GM10266 (cell line): ENCODE results near the gene CYP4F11.
"Not testable (repeated sequence)": the region's sequence is repeated elsewhere in the genome, so short reads cannot be mapped to it uniquely, and the experiment has no call there.

Source experiments
- DNase-seq: peaks from one replicate; pipeline ENCODE4 v3.0.0; 2012; ENCODE audit errors: extremely low spot score
- CTCF ChIP-seq: IDR thresholded peaks from 2 replicates; pipeline ENCODE4 v1.5.1; 2012; ENCODE audit warnings: mild to moderate bottlenecking, low read depth; ENCODE audit not compliant: control insufficient read depth, insufficient read depth; ENCODE audit errors: missing control alignments

Gene CYP4F11

DNA sequence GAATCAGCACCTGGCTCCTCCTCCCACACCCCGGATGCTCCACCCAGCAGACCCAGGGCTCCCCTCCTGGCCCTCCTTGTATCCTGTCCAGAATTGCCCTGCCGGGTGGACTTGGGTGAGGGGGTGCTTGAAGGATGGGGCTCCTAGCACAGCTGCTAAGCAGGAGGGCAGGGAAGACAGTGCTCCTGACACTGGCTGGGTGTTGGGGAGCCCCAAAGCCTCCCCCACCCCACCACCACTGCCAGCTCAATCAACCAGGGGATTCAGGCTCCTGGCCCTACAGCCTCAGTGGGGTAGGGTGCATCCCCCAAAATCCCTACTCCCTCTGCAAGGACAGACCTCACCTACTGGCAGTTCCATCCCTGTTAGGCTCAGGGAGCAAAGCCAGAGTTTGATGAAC, 2.6 kb upstream of the CYP4F11 start:
- no peak for DNase-seq
- TF ChIP-seq CTCF = no peak

DNA sequence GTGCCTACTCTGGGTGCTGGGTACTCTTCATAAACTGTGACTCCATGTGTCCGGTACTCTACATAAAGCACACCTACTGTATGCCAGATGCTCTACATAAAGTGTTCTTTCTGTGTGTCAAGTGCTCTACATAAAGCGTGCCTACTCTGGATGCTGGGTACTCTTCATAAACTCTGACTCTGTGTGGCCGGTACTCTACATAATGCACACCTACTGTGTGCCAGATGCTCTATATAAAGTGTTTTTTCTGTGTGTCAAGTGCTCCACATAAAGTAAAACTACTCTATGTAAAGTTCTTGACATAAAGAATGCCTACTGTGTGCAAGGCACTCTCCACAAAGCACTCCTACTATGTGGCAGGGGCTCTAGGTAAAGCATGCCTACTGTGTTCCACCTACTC, 1.8 kb upstream of the CYP4F11 start:
- no peak for DNase-seq
- TF ChIP-seq CTCF = no peak

DNA sequence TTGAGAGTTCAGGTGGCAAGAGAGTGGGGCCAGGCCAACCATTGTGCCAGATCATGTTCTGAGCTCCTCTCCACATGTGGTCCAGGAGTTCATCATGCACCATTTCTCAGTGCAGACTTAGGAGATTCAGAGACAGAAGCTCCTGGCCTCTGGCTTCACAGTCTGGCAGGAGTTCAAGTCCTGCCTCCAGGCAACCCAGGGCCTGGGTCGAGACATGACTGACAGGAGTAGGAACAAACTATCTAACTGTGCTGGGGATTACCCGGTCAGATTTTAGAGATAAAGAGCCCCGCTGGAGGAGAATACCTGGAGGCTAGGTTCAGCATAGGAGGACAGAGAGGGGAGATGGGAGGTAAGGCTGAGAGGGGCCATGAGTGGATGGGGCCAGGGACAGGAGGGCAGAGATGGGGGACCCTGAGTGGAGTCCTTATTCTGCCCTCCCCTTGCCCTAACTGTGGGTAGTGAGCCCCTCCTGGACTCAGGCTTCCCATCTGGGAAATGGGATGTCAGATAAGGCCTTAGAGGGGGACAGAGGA, 906 bp upstream of the CYP4F11 start:
- no peak for TF ChIP-seq CTCF
- DNase-seq = no peak

GRCh38 chr19:15933761-15934331, 483 bp downstream of the CYP4F11 start:
- not testable (repeated sequence) for DNase-seq

DNA sequence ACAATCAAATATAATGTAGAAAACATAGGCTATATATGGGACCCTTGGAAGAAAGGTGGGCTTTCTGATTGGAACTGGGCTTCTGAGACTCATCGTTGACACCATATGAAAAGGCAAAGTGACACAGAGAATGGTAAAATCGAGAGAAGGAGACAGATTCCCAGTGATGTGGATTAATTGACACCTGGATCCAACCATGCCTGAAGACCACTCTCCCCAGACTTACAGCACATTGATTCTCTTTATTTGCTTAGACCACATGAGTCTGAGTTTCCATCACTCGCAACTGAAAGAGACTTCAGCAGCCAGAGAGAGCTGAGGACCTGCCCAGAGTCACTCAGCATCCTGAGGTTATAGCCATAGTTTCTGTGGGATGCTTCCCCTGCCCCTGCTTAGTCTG, 6.0 kb downstream of the CYP4F11 start:
- TF ChIP-seq CTCF = no peak

DNA sequence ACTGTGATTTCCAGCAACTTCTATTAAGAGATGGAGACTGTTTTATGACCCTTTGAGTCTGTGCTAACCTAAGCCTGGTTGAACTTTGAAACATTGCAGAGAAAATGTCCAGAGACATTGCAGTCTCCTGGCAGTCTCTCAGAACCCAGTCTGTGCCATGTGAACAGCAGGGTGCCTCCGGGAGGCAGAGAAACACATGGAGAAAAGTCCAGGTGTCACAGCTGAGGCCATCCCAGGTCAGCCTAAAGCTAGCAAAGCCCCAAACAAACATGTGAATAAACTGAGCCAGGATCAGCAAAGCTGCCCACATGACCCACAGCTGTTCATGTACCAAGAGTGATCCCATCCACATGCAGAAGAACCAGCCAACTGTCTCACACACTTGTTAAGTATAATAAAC, 7.8 kb downstream of the CYP4F11 start:
- DNase-seq = no peak

More for the DNA sequence above, 6.0 kb downstream of the CYP4F11 start:
- no peak for DNase-seq

GRCh38 chr19:15923702-15924101, 10.6 kb downstream of the CYP4F11 start:
- no peak for DNase-seq
- TF ChIP-seq CTCF = no peak

More for the DNA sequence above, 7.8 kb downstream of the CYP4F11 start:
- TF ChIP-seq CTCF = no peak

GRCh38 chr19:15922021-15922420, 12.3 kb downstream of the CYP4F11 start:
- TF ChIP-seq CTCF = no peak
- no peak for DNase-seq
